Measurements from ENCODE around the gene DAPK2. TPM values are rescaled to one million over a fixed set of nuclear protein-coding genes. Genes with fewer than 3 reads are reported as not detected.

The DAPK2 gene
- total and polyA plus RNA-seq, 2 of the 4 experiments (the other 2 are of a cell fraction): 0.34 to 0.36 TPM

DNA sequence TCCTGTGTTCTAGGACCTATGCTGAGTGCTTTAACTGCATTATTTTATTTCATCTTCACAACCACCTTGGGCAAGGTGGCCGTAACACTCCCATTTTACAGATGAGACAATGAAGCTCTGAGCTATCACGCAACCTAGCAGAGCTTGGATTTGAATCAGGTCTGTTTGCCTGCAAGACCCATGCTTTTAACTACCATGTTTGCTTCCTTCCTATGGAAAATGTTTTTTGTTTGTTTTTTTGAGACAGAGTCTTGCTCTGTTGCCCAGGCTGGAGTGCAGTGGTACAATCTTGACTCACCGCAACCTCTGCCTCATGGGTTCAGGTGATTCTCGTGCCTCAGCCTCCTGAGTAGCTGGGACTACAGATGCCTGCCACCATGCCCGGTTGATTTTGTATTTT, 187.8 kb downstream of the DAPK2 start:
- Histone ChIP-seq H3K14ac (replicated peaks; ENCODE audit: low read depth, low read length) (no peak overlapping the region), H3K4me3 (ENCODE audit: insufficient read depth, low read depth, low read length) (no peak overlapping the region), H2BK15ac (ENCODE audit: low read depth, low read length) (no peak overlapping the region), H3K79me1 (ENCODE audit: low read depth in 1 of 2, low read length in 2 of 2) (no peaks in the 10 kb centered on the region), H3K27me3 (ENCODE audit: control insufficient read depth, insufficient read depth, low read length) (peaks cover 10% of the 10 kb centered on the region), H2BK5ac (ENCODE audit: low read depth, low read length, poor library complexity, severe bottlenecking) (no peak overlapping the region), H2AK5ac (ENCODE audit: low read depth, low read length) (no peak overlapping the region), H3K9me1 (ENCODE audit: insufficient read depth, low read length) (peaks cover 7% of the 10 kb centered on the region), H3K4ac (ENCODE audit: low read depth, low read length) (no peak overlapping the region), H3K9me3 (ENCODE audit: control insufficient read depth, insufficient read depth, low read length) (no peaks in the 10 kb centered on the region), H3K36me3 (ENCODE audit: control insufficient read depth, insufficient read depth, low read length) (no peaks in the 10 kb centered on the region), H3K9ac (ENCODE audit: low read depth, low read length) (no peak overlapping the region), H3K23ac (ENCODE audit: low read depth, low read length) (no peak overlapping the region), H4K8ac (ENCODE audit: low read depth in 2 of 2, low read length in 2 of 2) (no peak overlapping the region), H3K4me2 (ENCODE audit: low read depth, low read length) (no peak overlapping the region), H2BK120ac (ENCODE audit: low read depth, low read length) (no peak overlapping the region), H3K27ac (ENCODE audit: insufficient read depth, low read length) (no peak overlapping the region), H3K18ac (ENCODE audit: low read depth, low read length) (no peak overlapping the region), H2AK9ac (replicated peaks; ENCODE audit: low read depth, low read length, poor library complexity) (no peak overlapping the region), H2AFZ (replicated peaks; ENCODE audit: low read length, poor library complexity) (no peak overlapping the region), H4K5ac (ENCODE audit: low read depth, low read length) (no peak overlapping the region), H4K20me1 (ENCODE audit: insufficient read depth, low read length) (no peaks in the 10 kb centered on the region), H4K91ac (ENCODE audit: insufficient read depth, low read depth, low read length) (no peak overlapping the region), H2BK20ac (ENCODE audit: low read depth, low read length) (no peak overlapping the region), H3K56ac (ENCODE audit: extremely low read depth, insufficient read depth, low read length) (no peak overlapping the region), H3K4me1 (ENCODE audit: control insufficient read depth, insufficient read depth, low read length) (peaks cover 6% of the 10 kb centered on the region; the same call in 1 of the 2 replicates)
- intact Hi-C loops (cut with micrococcal nuclease) (no loop called here), in situ Hi-C loops (cut with MboI; ENCODE audit: low sequenced_read_pairs) (loop anchor here (25.0 kb wide), 1 partner anchor 179 kb away; the partner anchor contains the start of gene DAPK2), dilution Hi-C loops (cut with HindIII; ENCODE audit: low sequenced_read_pairs, unreplicated experiment) (no loop called here)
- no TSS peak for BruUV-seq (replicated peaks)
- TF ChIP-seq BHLHE40 (IDR thresholded peaks at IDR 0.05; ENCODE audit: low read depth, low read length) (no peak), POLR2A (IDR thresholded peaks at IDR 0.05; ENCODE audit: low read depth, low read length) (no peak), MXI1 (IDR thresholded peaks at IDR 0.05; ENCODE audit: borderline replicate concordance, low read depth, low read length) (no peak), CTCF (conservative IDR thresholded peaks at IDR 0.05; ENCODE audit: low read depth, low read length) (no peak), MAZ (IDR thresholded peaks at IDR 0.05; ENCODE audit: borderline replicate concordance, low read depth, low read length) (no peak), CHD1 (IDR thresholded peaks at IDR 0.05; ENCODE audit: low read depth, low read length) (no peak), RAD21 (IDR thresholded peaks at IDR 0.05; ENCODE audit: low read length) (no peak), CEBPB (IDR thresholded peaks at IDR 0.05; ENCODE audit: low read depth, low read length) (no peak), NFE2L2 (IDR thresholded peaks at IDR 0.05; ENCODE audit: low read depth, low read length) (no peak), FOS (IDR thresholded peaks at IDR 0.05; ENCODE audit: low read depth, low read length) (no peak), MAFK (IDR thresholded peaks at IDR 0.05; ENCODE audit: low read depth, low read length) (no peak), SMC3 (IDR thresholded peaks at IDR 0.05; ENCODE audit: low read depth, low read length) (no peak)
- TF ChIP-seq, protein P1, sequence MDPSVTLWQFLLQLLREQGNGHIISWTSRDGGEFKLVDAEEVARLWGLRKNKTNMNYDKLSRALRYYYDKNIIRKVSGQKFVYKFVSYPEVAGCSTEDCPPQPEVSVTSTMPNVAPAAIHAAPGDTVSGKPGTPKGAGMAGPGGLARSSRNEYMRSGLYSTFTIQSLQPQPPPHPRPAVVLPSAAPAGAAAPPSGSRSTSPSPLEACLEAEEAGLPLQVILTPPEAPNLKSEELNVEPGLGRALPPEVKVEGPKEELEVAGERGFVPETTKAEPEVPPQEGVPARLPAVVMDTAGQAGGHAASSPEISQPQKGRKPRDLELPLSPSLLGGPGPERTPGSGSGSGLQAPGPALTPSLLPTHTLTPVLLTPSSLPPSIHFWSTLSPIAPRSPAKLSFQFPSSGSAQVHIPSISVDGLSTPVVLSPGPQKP (IDR thresholded peaks at IDR 0.05; ENCODE audit: borderline replicate concordance, low read depth, low read length): no peak
- no peak for ATAC-seq (ENCODE audit: low read depth)
- 83% methylated on average over 1 of the region's 5 CpGs; no CpG with 5 or more reads in 1 of the 2 experiments for WGBS, 2 experiments (ENCODE audit: extremely low coverage in 2 of 2, insufficient read length in 1 of 2)
- ChIA-PET CTCF (no interaction called here), POLR2A (ENCODE audit: unreplicated experiment) (no interaction called here)
- DNase-seq: no peak
